ENCODE results near the gene TBCB. TPM values are rescaled to one million over a fixed set of nuclear protein-coding genes. Genes with fewer than 3 reads are reported as not detected.

The TBCB gene
- total RNA-seq, 4 donors from 2014 or later = 97.9 to 157 (median 117) TPM

DNA sequence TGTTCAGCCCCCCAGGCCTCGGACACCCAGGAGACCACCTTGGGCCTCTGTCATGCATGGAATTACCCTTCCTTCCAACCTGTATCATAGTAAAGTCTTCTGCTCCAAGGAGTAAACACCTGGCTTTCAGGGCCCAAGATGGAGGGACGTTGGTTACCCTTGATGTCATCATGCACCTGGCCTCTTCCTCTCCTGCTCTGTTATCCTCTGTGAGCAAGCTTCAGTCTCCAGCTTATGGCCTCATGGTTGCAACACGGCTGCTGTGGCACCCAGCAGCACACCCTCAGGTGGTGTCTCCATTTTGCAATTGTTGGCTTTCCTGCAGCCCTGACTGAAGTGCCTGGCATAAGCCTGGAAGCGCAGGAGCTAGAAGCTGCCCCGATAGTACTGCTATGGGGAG is 8.3 kb upstream of the TBCB start:
- Histone ChIP-seq H3K4me3 (no peak overlapping the region), H3K9me3 (no peaks in the 10 kb centered on the region), H3K4me1 (peaks cover 0 to 19% (median 0%) of the 10 kb centered on the region in 3 donors), H3K27ac (no peak overlapping the region), H3K27me3 (no peaks in the 10 kb centered on the region), H3K36me3 (peaks cover 0 to 35% (median 0%) of the 10 kb centered on the region in 3 donors)
- intact Hi-C loops (cut with DNase I) = no loop called here
- TF ChIP-seq CTCF (IDR thresholded peaks at IDR 0.05) (no peak), POLR2A (IDR thresholded peaks at IDR 0.05) (no peak)
- DNase-seq = no peak
- WGBS, 2 donors = 82% methylated on average over 4 of the region's 5 CpGs; no CpG with 5 or more reads in 1 of the 2 donors

GRCh38 chr19:36108684-36109083 is 6.6 kb upstream of the TBCB start:
- no peaks in the 10 kb centered on the region for H3K9me3 ChIP-seq
- H3K4me3 ChIP-seq = no peak overlapping the region
- H3K4me1 ChIP-seq = peaks cover 4 to 17% (median 5%) of the 10 kb centered on the region in 3 donors
- intact Hi-C loops (cut with DNase I) = no loop called here
- no peaks in the 10 kb centered on the region for H3K27me3 ChIP-seq
- DNase-seq = no peak
- no peak overlapping the region for H3K27ac ChIP-seq
- peaks cover 0 to 52% (median 3%) of the 10 kb centered on the region in 3 donors for H3K36me3 ChIP-seq
- TF ChIP-seq CTCF (IDR thresholded peaks at IDR 0.05) = no peak
- TF ChIP-seq POLR2A (IDR thresholded peaks at IDR 0.05) = no peak
- 94 to 100% methylated on average over 1 to 3 of the region's 3 CpGs for WGBS, 2 donors

- peaks cover 0 to 48% (median 3%) of the 10 kb centered on the region in 3 donors for H3K36me3 ChIP-seq
- H3K27ac ChIP-seq = no peak within 1 kb of the TSS
- H3K9me3 ChIP-seq = no peaks in the 10 kb centered on the region
- H3K27me3 ChIP-seq = no peaks in the 10 kb centered on the region
- WGBS, 2 donors = no CpG with 5 or more reads among the region's 1 CpG
- no peak within 1 kb of the TSS for H3K4me3 ChIP-seq
- H3K4me1 ChIP-seq = peaks cover 10 to 17% (median 12%) of the 10 kb centered on the region in 3 donors
- intact Hi-C loops (cut with DNase I) = loop anchor here (10.0 kb wide), 1 partner anchor 56 kb away; the partner anchor contains the start of genes THAP8 and WDR62
- DNase-seq = no peak
- TF ChIP-seq POLR2A (IDR thresholded peaks at IDR 0.05) = no peak
- TF ChIP-seq CTCF (IDR thresholded peaks at IDR 0.05) = no peak
Measured at GRCh38 chr19:36110487-36111199, 4.6 kb upstream of the TBCB start, which contains the start of gene OVOL3. Gene OVOL3, plus strand, starts transcription at chr19:36111143. Its CDS starts 60 bp downstream, at chr19:36111203.

- H3K4me1 ChIP-seq = peaks cover 13 to 22% (median 18%) of the 10 kb centered on the region in 3 donors
- H3K4me3 ChIP-seq = no peak overlapping the region
- H3K27ac ChIP-seq = no peak overlapping the region
- no peak for DNase-seq
- H3K27me3 ChIP-seq = no peaks in the 10 kb centered on the region
- no peak for TF ChIP-seq CTCF (IDR thresholded peaks at IDR 0.05)
- TF ChIP-seq POLR2A (IDR thresholded peaks at IDR 0.05) = no peak
- peaks cover 0 to 48% (median 3%) of the 10 kb centered on the region in 3 donors for H3K36me3 ChIP-seq
- intact Hi-C loops (cut with DNase I) = loop anchor here (10.0 kb wide), 1 partner anchor 56 kb away; the partner anchor contains the start of genes THAP8 and WDR62
- H3K9me3 ChIP-seq = no peaks in the 10 kb centered on the region
- 82 to 88% methylated on average over 6 to 12 of the region's 13 CpGs for WGBS, 2 donors
Measured at GRCh38 chr19:36111200-36111539, 4.1 kb upstream of the TBCB start.

DNA sequence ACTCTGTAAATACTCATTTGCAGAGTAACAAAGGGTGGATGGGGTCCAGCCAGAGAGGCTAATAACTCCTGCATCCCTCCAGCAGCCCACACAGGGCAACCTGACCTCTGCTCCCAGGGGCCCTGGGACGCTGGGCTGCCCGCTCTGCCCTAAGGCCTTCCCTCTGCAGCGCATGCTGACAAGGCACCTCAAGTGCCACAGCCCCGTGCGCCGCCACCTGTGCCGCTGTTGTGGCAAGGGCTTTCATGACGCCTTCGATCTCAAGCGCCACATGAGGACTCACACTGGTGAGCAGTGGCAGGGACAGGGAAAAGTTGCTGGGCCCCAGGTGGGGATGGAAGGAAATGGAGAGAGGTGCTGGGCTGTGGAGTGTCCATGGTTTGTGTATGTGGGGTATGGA is 2.6 kb upstream of the TBCB start:
- Histone ChIP-seq H3K4me3 (no peak overlapping the region), H3K9me3 (no peaks in the 10 kb centered on the region), H3K4me1 (peaks cover 22 to 37% (median 24%) of the 10 kb centered on the region in 3 donors), H3K36me3 (peaks cover 0 to 52% (median 3%) of the 10 kb centered on the region in 3 donors), H3K27ac (no peak overlapping the region), H3K27me3 (no peaks in the 10 kb centered on the region)
- no peak for DNase-seq
- TF ChIP-seq POLR2A (IDR thresholded peaks at IDR 0.05) = no peak
- TF ChIP-seq CTCF (IDR thresholded peaks at IDR 0.05) = no peak
- 100% methylated on average over 1 of the region's 10 CpGs; no CpG with 5 or more reads in 1 of the 2 donors for WGBS, 2 donors
- intact Hi-C loops (cut with DNase I) = loop anchor here (10.0 kb wide), 1 partner anchor 58 kb away; the partner anchor contains the start of genes THAP8 and WDR62
